Measurements from ENCODE around the gene UGT3A2.
"Not testable (repeated sequence)": the region's sequence is repeated elsewhere in the genome, so short reads cannot be mapped to it uniquely, and the experiment has no call there.

Gene UGT3A2

DNA sequence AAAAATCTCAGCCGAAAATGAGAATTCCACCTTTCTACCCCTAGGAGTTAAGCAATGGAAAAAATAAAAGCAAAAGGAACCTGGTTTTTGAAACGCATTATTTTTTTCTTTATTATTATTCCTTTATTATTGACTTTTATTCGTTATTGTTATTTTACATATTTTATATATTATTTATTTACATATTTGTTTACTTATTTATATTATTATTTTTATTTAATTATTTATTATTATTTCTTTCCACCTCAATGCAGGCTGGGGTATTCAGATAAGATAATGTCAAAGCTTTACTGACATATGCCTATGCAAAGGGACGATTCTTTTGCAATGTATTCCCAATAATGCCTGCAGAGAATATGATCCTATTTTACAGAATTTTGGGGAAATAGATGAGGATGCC is 16.7 kb downstream of the UGT3A2 start:
- no peak for DNase-seq

DNA sequence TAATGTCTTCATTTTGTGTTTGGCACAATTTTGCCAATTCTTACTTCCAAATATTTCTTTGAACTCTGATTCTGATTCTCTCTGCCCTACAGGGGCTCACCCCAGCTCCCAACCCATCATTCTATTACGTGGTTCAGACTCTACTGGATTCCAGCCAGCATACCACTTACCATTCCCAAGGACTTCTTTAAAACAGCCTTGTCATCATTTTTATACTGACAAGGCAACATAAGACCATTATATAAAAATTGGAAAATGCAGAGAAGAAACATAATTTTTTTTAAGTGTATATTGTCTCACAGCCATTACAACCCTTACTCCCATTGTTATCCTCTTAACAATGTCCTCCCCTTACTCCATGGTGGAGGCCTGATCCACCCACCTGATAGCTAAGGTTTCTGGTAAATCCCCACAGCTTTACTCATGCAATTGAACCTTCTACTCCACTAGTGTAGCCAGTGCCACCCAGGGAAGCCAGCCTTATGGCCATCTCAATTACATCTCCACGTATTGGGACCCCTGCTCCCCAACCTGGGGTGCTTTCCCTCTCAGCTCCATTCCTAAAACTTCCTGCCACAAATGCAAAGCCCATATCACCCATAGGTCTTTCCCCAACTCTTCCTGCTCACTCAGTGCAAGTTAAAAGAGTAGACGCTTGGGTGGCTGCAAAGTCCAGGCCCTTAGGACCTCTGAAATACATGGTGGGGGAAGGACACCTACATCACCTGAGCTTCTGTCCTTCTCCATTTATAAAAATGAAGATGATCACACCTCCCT is 19.1 kb downstream of the UGT3A2 start:
- DNase-seq: no peak

DNA sequence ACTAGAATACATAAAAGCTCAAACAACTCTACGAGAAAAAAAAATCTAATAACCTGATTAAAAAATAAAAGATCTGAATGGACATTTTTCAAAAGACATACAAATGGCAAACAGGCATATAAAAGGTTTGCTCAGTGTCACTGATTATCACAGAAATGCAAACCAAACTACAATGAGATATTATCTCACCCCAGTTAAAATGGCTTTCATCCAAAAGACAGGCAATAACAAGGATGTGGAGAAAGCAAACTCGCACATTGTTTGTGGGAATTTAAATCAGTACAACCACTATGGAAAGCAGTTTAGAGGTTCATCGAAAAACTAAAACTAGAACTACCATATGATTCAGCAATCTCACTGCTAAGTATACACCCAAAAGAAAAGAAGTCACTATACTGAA is 20.8 kb downstream of the UGT3A2 start:
- no peak for DNase-seq

DNA sequence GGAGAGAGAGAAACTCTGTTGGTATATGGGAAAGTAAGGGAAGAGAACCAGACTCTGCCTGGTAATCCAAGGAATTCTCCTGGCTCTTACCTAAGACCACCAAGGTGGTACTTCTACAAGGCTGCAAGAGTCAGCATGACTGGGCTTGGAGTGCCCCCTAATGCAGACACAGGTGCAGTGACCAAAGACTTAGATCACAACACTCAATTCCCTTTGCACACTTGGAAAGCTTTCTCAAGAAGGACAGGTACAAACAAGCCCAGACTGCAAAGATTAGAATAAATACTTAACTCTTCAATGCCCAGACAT is 25.2 kb downstream of the UGT3A2 start:
- DNase-seq: no peak

DNA sequence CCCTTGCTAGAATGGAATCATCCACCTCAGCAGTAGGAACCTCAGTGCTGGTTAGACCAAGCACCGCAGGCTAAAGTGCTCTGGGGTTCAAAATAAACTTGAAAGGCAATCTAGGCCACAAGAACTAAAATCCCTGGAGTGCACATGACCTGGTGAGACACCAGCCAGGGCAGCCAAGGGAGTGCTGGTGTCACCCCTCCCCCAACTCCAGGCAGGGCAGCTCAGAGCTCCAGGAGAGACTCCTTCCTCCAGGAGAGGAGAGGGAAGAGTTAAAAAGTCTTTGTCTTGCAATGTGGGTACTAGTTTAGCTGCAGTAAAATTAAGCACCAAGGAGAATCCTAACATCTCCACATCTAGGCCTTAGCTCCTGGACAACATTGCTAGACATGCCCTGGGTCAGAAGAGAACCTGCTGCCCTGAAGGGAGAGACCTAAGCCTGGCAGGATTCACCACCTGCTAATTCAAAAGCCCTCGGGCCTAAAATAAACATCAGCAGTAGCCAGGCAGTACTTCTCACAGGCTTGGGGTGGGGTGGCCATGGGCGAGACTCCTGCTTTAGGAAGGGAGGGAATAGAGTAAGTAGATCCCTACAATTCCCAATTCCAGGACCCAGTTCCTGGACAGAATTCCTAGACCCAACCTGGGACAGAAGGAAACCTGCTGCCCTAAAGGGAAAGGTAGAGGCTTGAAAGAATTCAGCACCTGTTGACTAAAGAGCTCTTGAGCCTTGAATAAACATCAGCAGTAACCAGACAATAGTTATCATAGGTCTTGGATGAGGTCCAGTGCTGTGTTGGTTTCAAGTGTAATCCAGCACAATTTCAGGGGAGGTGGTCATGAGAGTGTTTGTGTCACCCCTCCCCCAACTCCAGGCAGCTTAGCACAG is 25.8 kb downstream of the UGT3A2 start:
- no peak for DNase-seq

DNA sequence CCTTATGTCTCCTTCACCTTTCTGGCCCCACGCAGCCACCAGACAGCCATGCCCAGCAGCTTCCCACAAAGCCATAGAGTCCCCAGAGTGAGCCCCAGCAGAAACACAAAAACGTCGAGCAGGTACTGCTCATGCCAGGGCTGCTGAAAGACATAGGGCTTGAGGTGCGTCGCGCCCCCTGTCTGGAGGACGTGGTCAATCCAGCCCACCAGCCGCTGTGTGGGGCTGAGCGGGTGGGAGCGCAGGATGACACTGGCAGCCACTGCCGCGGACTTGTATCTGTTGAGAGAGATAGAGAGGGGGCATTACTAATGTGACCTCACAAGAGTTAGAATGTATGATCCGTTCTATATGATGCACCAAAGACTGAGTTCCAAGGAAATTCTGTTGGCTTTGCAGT is 31.0 kb downstream of the UGT3A2 start:
- no peak for DNase-seq

DNA sequence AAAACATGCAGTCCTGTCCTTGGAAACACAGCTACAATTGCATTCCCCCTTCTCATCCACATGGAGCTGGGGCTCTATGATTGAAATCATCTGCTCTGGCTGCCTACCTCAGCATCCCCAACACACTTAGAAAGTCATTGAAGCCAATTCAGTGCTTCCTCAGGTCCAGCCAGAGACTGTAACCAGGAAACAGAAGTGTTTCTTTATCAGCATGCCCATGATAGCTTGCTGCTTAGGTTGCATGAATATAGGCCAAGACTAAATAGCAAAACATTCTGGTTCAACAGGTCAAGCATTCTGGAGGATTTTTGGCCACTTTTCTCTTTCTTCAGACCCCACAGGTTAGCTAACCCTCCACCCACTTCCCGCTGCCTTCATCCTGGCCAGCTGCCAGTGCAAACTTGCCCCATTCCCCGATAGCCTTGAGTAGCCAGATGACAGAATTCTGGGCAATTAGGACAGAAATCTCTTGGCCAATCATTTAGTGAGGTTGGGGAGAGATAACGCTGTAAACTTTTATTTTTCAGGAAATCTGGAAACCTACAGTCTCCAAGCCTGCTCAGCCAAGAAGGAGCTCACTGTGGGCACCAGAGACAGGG is 32.0 kb downstream of the UGT3A2 start:
- DNase-seq: not testable (repeated sequence)

DNA sequence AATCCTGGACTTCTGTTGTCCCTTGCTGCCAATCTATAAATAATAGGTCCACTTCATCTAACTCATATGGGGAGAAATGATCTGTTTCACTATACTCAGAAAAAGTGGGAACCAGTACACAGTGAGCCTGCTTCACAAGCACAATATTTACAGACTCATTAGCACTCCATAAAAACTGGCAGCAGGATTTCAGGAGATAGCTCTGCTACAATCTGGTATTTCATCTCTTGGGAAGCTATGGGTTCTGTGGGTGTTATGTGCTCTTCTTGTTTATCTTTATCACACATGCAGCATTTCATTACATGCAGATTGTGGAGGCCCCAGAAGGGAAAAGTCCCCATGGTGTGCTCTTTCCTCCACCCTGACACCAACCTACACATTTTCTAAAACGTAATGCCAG is 33.2 kb downstream of the UGT3A2 start:
- DNase-seq: no peak

DNA sequence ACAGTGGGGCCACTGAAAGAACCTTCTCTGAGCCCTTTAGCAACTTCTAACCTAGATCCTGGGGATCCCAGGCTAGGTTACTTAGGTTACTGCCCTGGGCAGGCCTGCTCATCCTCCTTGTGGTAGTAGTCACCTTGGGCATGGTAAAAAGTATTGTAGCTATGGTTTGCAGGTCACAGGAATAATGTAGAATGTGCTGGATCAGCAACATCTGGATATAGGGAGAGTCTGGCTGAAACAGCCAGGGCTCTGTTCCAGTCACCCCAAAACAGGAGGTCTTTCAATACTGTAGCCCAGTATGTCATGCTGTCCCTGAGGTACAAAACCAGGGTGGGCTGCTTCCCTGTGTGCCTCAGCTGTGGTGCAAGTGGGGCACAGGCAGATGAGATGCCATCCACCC is 33.6 kb downstream of the UGT3A2 start:
- no peak for DNase-seq

DNA sequence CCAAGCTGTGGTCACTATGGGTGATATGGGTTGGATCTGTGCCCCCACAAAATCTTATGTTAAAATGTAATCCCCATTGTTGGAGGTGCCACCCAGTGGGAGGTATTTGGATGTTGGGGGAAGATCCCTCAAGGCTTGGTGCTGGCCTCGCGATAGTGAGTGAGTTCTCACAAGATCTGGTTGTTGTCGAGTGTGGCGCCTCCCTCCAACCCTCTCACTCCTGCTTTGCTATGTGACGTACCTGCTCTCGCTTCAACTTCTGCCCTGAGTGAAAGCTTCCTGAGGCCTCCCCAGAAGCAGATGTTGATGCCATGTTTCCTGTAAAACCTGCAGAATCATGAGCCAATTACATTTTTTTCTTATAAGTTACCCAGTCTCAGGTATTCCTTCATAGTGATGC is 35.5 kb downstream of the UGT3A2 start:
- DNase-seq: no peak

DNA sequence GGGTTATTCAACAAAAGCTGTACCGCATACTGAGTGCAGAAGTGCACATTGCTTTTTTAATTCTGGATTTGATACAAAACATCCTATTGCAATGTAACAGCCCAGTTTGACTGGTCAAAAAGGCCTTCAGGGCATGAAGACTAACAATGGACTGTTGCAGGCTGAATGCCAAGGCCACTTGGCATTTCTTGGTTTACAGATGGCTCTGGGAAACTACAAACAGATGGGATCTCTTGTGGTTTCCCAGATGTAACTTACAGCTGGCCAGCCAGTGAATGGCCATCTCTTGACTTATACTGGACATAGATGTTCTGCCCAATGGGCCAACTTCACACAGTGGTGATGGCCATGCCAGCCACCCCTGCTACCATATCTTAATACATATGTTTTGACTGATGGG is 36.8 kb downstream of the UGT3A2 start:
- no peak for DNase-seq

DNA sequence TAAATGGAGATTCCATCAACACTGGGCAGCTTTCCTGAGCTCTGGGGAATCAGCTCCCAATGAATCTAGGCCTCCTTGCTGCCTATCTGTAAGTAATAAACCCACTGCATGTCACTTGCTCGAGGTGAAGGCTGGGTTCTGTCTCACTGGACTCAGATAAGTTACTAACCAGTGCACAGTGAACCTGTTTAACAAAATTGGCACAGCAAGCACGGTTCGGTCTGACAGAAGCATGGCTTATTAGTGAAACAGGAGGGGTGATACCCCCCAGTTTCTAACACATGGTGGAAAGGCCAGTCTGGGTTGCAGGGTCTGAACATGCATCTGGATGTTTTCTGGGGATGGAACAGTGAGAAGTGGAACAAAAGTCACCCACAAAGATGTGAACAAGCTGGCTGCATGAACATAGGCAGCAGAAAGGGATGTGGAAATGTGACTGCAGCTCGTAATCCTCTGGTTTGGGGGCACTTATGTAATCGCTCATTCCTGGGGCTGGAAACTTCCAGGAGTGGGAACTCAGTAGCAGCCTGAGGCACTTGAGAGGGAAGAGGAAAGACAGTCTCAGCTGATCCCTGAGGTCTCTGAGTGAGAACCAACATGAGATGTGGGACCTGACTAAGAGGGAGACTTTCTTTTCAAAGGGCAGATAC is 37.7 kb downstream of the UGT3A2 start:
- DNase-seq: no peak

DNA sequence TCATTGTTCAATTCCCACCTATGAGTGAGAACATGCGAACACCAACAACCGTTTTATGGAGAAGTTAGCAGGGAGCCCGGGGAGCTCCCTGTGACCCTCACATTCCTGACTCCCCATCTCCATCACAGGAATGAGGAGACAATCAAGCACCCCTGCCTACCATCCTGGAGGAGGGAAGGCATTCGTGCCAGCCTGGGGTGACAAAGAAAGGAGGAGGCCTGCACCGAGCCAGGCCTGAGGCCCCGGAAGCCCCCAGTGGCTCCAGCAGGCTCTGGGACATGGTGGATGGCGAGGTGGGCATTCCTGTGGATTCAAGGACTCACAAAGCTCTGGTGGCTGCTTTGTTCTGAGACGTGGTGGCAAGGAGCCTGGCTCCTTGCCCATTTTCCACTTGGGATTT is 39.0 kb downstream of the UGT3A2 start:
- no peak for DNase-seq

DNA sequence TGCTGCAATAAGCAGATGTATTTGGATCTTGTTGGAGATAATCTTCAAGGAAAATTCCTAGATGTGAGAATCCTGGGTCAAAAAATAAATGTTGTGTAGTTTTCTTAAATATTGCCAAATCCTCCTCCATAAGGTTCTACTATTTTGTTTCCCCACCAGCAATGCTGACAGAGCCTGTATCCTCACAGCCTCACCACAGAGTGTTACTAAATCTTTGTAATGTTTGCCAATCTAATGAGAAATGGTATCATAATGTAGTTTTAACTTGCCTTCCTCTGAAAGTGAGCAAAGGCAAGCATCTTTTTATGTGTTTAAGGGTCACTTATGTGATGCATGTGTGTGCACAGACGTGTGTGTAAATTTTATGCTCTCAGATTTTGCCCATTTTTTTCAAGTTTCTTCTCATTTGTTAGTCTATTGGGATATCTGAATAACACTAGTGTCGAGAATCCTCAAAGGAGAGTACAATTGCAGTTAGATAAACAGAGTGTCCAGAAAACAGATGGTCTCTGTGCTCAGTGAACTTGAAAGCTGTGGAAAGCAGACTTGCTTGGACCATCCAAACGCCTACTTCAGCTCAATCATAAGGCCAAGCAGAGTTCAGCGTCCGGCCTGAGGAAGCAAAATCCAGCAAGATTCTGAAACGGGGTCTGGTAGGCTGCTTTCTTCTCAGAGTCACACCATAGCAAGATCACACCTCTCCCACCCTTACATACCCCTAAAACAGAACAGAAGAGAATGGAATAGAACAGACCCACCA is 39.8 kb downstream of the UGT3A2 start:
- no peak for DNase-seq

DNA sequence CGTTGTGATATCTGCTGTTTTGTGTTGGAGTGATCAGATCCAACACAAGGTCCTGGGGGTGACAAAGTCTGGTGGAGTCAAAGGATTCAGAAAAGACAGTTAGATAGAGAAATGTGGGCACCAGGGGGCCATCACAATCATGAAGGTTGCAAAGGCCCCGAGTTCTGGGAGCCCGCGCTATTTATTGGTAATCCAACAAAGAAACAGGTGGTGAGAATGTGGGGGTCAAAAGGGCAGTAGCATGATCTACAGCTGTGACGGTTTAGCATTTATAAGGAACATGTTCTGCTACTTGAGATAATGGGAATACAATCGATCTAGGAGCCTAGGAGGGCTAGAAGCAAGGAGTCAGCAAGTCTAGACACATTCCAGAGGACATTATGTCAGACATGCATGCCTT is 44.4 kb downstream of the UGT3A2 start:
- not testable (repeated sequence) for DNase-seq

DNA sequence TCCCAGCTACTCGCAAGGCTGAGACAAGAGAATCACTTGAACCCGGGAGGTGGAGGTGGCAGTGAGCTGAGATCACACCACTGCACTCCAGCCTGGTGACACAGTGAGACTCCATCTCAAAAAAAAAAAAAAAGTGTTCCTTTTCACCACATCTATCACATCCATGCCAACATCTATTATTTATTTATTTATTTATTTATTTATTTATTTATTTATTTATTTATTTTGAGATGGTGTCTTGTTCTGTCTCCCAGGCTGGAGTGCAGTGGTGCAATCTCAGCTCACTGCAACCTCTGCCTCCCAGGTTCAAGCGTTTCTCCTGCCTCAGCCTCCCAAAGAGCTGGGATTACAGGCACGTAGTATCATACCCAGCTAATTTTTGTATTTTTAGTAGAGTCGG is 47.1 kb downstream of the UGT3A2 start:
- not testable (repeated sequence) for DNase-seq

DNA sequence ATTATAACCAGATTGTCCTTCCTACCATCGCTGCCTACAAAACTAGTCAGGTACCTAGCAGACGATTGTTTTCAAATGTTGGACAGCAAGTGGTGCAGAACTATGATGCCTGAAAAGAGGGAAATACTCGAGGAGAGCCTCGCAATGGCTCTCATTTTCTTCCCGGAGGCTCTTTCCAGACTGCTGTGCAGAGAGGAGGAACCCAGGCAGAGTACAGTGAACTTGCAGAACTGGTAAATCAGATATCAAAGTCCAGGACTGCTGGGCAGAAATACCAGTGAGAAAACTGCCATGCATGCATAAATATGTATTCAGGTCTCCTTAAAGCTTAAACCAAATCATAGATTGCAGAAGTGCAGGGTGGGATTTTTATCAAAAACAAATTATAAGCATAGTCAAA is 49.1 kb downstream of the UGT3A2 start:
- no peak for DNase-seq

DNA sequence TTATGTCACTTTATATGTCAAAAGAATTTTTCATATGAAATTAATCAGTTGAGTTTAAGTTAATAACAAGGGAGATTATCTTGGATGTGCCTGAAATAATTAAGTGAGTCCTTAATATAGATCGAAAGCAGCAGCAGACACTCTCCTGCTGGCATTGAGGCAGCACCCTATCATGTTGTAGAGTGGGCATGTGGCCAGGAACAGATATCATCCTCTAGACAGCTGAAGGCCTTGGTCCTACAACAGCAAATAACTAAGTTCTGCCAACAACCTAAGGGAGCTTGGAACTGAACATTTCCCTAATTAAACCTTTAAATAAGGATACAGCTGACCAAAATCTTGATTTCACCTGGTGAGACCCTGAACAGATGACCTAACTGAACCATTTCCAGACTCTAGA is 49.7 kb downstream of the UGT3A2 start:
- DNase-seq: no peak

DNA sequence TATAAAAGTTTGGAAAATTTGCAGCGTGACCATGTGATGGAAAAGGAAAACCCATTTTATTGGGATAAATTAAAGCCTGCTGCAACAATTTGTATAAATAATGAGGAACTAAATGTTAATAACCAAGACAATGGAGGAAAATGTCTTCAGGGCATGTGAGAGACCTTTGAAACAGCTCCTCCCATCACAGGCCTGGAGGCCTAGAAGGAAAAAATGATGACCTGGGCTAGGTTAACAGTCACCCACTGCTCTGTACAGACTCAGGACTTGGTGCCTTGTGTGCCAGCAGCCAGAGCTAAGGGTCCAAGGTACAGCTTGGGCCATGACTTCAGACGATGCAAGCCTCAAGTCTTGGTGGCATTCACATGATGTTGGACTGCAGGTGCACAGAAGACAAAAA is 53.5 kb downstream of the UGT3A2 start:
- DNase-seq: no peak

DNA sequence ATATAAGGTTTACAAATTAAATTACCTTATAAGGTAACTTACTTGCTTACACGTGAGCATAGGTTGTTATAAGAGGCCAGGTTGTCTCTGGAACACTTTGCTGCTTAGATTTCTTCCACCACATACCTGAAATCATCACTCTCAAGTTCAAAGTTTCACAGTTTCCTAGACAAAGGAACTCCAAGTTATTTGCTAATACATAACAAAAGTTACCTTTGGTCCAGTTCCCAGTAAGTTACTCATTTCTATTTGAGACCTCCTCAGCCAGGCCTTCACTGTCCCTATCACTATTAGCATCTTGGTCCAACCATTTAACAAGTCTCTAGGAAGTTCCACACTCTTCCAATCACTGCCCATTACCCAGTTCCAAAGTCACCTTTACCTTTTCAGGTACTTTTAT is 57.0 kb downstream of the UGT3A2 start:
- DNase-seq: no peak

DNA sequence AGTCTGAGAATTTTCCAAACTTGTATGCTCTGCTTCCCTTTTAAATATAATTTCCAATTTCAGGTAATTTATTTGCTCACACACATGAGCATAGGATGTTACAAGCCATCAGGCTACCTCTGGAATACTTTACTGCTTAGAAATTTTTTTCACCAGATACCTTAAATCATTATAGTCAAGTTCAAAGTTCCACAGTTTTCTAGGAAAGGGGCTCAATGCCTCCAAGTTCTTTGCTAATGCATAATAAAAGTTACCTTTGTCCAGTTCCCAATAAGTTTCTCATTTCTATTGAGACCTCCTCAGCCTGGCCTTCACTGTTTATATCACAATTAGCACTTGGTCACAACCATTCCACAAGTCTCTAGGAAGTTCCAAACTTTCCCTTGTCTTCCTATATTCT is 59.3 kb downstream of the UGT3A2 start:
- DNase-seq: no peak

DNA sequence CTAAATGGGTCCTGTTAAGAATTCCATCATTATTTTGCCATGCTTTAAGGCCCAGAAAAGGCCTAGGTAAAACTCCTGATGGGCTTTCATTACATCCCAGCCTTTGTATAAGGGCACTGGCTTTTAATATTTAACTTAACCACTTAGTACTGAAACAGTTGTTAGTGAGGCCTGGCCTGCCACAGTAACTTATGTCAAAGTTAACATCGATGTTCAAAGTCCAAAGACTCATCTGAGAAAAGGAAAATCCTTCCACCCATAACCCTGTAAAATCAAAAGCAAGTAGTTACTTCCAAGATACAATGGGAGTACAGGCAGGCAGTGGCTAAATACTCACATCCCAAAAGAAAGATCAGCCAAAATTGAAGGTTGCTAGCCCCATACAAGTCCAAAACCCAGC is 60.5 kb downstream of the UGT3A2 start:
- no peak for DNase-seq

DNA sequence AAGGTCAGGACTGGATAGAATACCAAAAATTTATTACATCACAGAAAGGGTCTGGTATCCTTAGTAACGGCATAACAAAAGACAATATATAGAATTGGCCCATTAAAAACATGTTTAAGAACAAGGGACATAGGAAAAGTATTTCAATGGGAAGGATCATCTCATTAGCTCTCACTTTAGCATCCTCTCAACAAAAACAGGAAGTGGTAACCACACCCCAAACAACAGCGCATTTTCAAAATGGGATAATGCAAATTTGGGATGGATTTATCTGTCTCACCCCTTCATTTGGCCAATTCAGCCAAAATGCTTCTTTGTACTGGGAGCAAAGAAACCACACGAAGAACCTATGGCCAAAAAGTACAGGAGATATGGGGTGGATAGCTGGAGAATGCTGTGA is 65.7 kb downstream of the UGT3A2 start:
- no peak for DNase-seq

Data from eye (tissue), 1 donor.